ENCODE data around the gene UNK.
"Not testable (repeated sequence)": the region's sequence is repeated elsewhere in the genome, so short reads cannot be mapped to it uniquely, and the experiment has no call there.

Gene UNK

DNA sequence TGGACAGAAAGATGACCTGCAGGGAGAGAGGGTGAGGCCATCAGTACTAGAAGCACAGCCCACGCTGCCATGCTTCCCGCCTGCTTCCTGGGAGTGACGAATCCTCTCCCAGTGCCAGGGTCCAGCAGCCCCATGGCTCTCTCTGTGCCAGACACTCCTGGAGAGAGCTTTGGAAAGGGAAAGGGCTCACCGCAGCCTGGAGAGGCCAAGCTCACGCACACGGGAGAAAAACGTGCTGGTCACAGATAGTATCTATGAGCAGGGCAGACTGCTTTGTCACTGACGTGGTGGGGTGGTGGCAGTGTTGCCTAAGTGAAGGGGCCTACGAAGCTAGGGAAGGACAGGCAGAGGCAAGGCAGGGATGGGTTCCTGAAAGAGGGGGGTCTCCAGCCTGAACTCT lies 65.1 kb downstream of the UNK start:
- Histone ChIP-seq H3K36me3 (ENCODE audit: low read depth) (peaks cover 78% of the 10 kb centered on the region), H3K4me3 (ENCODE audit: severe bottlenecking) (no peak overlapping the region), H3K27ac (ENCODE audit: poor library complexity, severe bottlenecking) (no peak overlapping the region), H3K9me3 (ENCODE audit: severe bottlenecking) (no peaks in the 10 kb centered on the region), H3K27me3 (ENCODE audit: insufficient read depth, poor library complexity, severe bottlenecking) (no peaks in the 10 kb centered on the region), H3K4me1 (ENCODE audit: insufficient read depth, poor library complexity, severe bottlenecking) (peaks cover 27% of the 10 kb centered on the region)
- TF ChIP-seq, protein P1, sequence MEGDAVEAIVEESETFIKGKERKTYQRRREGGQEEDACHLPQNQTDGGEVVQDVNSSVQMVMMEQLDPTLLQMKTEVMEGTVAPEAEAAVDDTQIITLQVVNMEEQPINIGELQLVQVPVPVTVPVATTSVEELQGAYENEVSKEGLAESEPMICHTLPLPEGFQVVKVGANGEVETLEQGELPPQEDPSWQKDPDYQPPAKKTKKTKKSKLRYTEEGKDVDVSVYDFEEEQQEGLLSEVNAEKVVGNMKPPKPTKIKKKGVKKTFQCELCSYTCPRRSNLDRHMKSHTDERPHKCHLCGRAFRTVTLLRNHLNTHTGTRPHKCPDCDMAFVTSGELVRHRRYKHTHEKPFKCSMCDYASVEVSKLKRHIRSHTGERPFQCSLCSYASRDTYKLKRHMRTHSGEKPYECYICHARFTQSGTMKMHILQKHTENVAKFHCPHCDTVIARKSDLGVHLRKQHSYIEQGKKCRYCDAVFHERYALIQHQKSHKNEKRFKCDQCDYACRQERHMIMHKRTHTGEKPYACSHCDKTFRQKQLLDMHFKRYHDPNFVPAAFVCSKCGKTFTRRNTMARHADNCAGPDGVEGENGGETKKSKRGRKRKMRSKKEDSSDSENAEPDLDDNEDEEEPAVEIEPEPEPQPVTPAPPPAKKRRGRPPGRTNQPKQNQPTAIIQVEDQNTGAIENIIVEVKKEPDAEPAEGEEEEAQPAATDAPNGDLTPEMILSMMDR (IDR thresholded peaks at IDR 0.05; ENCODE audit: poor library complexity, severe bottlenecking), result no peak
- DNase-seq (ENCODE audit: low spot score) (no peak), ATAC-seq (ENCODE audit: low read depth) (no peak)

DNA sequence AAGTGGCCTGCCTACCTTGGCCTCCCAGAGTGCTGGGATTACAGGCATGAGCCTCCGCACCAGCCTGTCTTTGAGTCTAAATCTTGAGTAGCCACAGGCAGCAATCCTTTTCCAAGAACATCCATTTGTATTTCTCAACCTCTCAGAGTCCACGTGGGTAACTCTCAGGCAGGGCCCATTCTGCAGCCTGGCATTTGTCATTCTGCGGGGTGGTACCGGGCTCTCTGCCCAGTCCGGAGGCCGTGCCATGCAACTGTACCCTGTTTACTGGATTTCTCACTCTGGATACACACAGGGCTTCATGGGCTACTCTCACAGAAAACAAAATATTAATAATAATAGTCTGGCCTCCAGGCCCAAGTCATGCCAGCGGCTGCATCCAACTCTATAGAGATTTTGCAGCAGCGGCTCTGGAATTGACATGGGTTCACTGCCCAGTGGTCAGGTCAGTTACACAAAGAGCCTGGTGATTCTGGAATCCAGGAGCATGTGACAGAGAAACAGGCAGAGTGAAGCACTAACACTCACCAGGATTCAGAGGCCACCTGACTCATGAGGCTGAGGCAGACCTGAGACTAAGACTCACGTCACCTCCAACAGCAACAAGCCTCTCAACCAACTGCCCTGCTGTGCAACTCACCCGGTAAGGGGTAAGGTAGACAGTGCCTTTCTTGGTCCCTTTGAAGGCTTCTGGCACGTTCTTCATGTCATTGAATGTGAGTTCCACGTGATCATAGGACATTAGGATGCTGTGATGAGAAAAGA lies 66.5 kb downstream of the UNK start:
- H3K9me3 ChIP-seq (ENCODE audit: severe bottlenecking), result no peaks in the 10 kb centered on the region

GRCh38 chr17:75851693-75851991 lies 67.0 kb downstream of the UNK start:
- H3K27me3 ChIP-seq (ENCODE audit: insufficient read depth, poor library complexity, severe bottlenecking); H3K9me3 ChIP-seq (ENCODE audit: severe bottlenecking); DNase-seq (ENCODE audit: low spot score); ATAC-seq (ENCODE audit: low read depth); H3K27ac ChIP-seq (ENCODE audit: poor library complexity, severe bottlenecking); H3K4me3 ChIP-seq (ENCODE audit: severe bottlenecking): not testable (repeated sequence)
- peaks cover 66% of the 10 kb centered on the region for H3K36me3 ChIP-seq (ENCODE audit: low read depth)
- peaks cover 16% of the 10 kb centered on the region for H3K4me1 ChIP-seq (ENCODE audit: insufficient read depth, poor library complexity, severe bottlenecking)

More for the DNA sequence above, 66.5 kb downstream of the UNK start:
- TF ChIP-seq, protein P1 (IDR thresholded peaks at IDR 0.05; ENCODE audit: poor library complexity, severe bottlenecking), result no peak
- peaks cover 14% of the 10 kb centered on the region for H3K4me1 ChIP-seq (ENCODE audit: insufficient read depth, poor library complexity, severe bottlenecking)
- H3K27ac ChIP-seq (ENCODE audit: poor library complexity, severe bottlenecking), result no peak overlapping the region
- no peak for DNase-seq (ENCODE audit: low spot score)
- no peak for ATAC-seq (ENCODE audit: low read depth)
- peaks cover 71% of the 10 kb centered on the region for H3K36me3 ChIP-seq (ENCODE audit: low read depth)
- H3K27me3 ChIP-seq (ENCODE audit: insufficient read depth, poor library complexity, severe bottlenecking), result no peaks in the 10 kb centered on the region
- no peak overlapping the region for H3K4me3 ChIP-seq (ENCODE audit: severe bottlenecking)

GRCh38 chr17:75853433-75853832 lies 68.8 kb downstream of the UNK start:
- Histone ChIP-seq H3K9me3 (ENCODE audit: severe bottlenecking) (no peaks in the 10 kb centered on the region), H3K27me3 (ENCODE audit: insufficient read depth, poor library complexity, severe bottlenecking) (no peaks in the 10 kb centered on the region), H3K36me3 (ENCODE audit: low read depth) (peaks cover 48% of the 10 kb centered on the region), H3K27ac (ENCODE audit: poor library complexity, severe bottlenecking) (peak overlapping the region; percentile 69), H3K4me1 (ENCODE audit: insufficient read depth, poor library complexity, severe bottlenecking) (peaks cover 16% of the 10 kb centered on the region), H3K4me3 (ENCODE audit: severe bottlenecking) (no peak overlapping the region)
- DNase-seq (ENCODE audit: low spot score), result no peak
- no peak for ATAC-seq (ENCODE audit: low read depth)
- TF ChIP-seq, protein P1 (IDR thresholded peaks at IDR 0.05; ENCODE audit: poor library complexity, severe bottlenecking), result no peak

DNA sequence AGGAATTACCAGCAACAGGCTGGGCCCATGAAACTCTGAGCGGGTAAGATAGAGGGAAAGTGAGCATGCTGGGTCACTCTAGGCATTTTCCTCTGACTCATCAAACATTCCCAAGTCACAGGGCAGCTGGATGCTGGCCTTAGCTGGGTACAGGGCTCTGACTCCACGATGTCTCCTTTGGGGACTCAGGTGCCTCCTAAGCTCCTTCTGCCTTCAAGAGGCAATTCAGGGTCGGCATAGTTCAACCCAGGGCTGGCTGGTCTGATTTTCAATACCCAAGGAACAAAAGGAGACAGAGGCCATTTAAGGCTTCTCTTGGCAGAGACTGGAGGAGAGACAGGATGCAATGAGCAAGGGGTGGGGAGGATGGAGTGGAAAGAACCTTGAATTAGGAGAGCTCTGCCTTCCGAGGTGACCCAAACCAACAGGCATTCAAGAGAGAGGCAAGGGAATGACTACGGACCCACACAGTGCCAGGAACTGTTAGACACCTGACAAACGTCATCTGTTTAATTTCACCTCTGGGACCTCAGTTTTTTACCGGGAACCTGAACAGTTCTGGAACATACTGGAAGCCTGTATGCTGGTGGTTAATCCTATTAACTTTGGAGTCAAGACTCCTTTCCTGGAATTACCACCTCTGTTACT lies 69.6 kb downstream of the UNK start:
- DNase-seq (ENCODE audit: low spot score) (no peak), ATAC-seq (ENCODE audit: low read depth) (peak; percentile 43)
- TF ChIP-seq, protein P1 (IDR thresholded peaks at IDR 0.05; ENCODE audit: poor library complexity, severe bottlenecking), result no peak
- Histone ChIP-seq H3K9me3 (ENCODE audit: severe bottlenecking) (no peaks in the 10 kb centered on the region), H3K36me3 (ENCODE audit: low read depth) (peaks cover 40% of the 10 kb centered on the region), H3K4me3 (ENCODE audit: severe bottlenecking) (peak overlapping the region; percentile 62), H3K27ac (ENCODE audit: poor library complexity, severe bottlenecking) (peak overlapping the region; percentile 69), H3K27me3 (ENCODE audit: insufficient read depth, poor library complexity, severe bottlenecking) (no peaks in the 10 kb centered on the region), H3K4me1 (ENCODE audit: insufficient read depth, poor library complexity, severe bottlenecking) (peaks cover 16% of the 10 kb centered on the region)
